HepG2 (cell line): Measurements from ENCODE around the gene BICRAL. TPM values are rescaled to one million over a fixed set of nuclear protein-coding genes. Genes with fewer than 3 reads are reported as not detected.
"Not testable (repeated sequence)": the region's sequence is repeated elsewhere in the genome, so short reads cannot be mapped to it uniquely, and the experiment has no call there.

Source experiments
- ATAC-seq: fragments of 200-7000 bp; cut with Tn5 transposase; 3 replicates; pipeline ENCODE4 v1.9.1; 2020; ENCODE audit warnings: mild to moderate bottlenecking, moderate library complexity
- BruUV-seq: library from RNA; stranded (reverse); fragments of 400-500 nt; replicated peaks from 2 replicates; lab custom pipeline; 2021; lab: Mats Ljungman, UMichigan
- CTCF ChIA-PET: fragments of 300-600 bp; formaldehyde crosslinking; extraction: SDS; loops from one replicate; lab custom pipeline; 2021; ENCODE audit warnings: low total read pairs, inconsistent platforms, low intra/inter-chr PET ratio; lab: Yijun Ruan, JAX
- POLR2A ChIA-PET: fragments of 350-600 bp; sonication (Branson Sonifier 250); formaldehyde crosslinking; loops from one replicate; lab custom pipeline; 2020; ENCODE audit warnings: antibody characterized with exemption, inconsistent platforms; lab: Yijun Ruan, JAX
- DNase-seq: peaks from one replicate; pipeline ENCODE4 v3.0.0-alpha.2; 2015; ENCODE audit warnings: low spot score
- FAIRE-seq: peaks from 3 replicates; lab custom pipeline; 2011; peaks lifted over from hg19 to GRCh38; lab: Jason Lieb, UNC
- H2AFZ ChIP-seq: one replicate; pipeline ENCODE4 v1.6.1; 2011; ENCODE audit warnings: low read length, inconsistent platforms
- H3K27ac ChIP-seq: fragments of 300-600 bp; 3 replicates; pipeline ENCODE4 v1.8.0; 2011; ENCODE audit warnings: mixed run types, mild to moderate bottlenecking, mixed read lengths, low read length, inconsistent platforms; ENCODE audit not compliant: insufficient read depth; ENCODE audit errors: extremely low read length
- H3K27me3 ChIP-seq, 2 experiments: fragments of 200-600 bp in 1 of 2; 2 replicates in 1 of 2; 3 replicates in 1 of 2; pipeline versions ENCODE4 v1.6.0 to v1.8.0; 2011; ENCODE audit warnings: low read length in 2 of 2, mild to moderate bottlenecking in 2 of 2, moderate library complexity in 2 of 2, inconsistent platforms in 1 of 2; ENCODE audit not compliant: insufficient read depth in 2 of 2, control insufficient read depth in 1 of 2
- H3K36me3 ChIP-seq, 2 experiments: fragments of 200-600 bp in 1 of 2; replicated peaks in 1 of 2; 2 replicates in 1 of 2; 3 replicates in 1 of 2; pipeline versions ENCODE4 v1.5.1 to v1.8.0; 2011; ENCODE audit warnings: low read length in 2 of 2, inconsistent platforms in 1 of 2; ENCODE audit not compliant: insufficient read depth in 2 of 2, control insufficient read depth in 1 of 2
- H3K4me1 ChIP-seq: 2 replicates; pipeline ENCODE4 v1.5.1; 2012; ENCODE audit warnings: low read length, inconsistent platforms; ENCODE audit not compliant: insufficient read depth
- H3K4me2 ChIP-seq: 2 replicates; pipeline ENCODE4 v1.6.0; 2011; ENCODE audit warnings: low read depth, low read length, inconsistent platforms
- H3K4me3 ChIP-seq, 3 experiments: fragments of 200-600 bp in 1 of 3; sonication (generic), shearing (Covaris generic) in 1 of 3; replicated peaks in 1 of 3; 2 replicates each; pipeline ENCODE4 v1.5.1; 2011 to 2016; ENCODE audit warnings: low read length in 3 of 3, inconsistent platforms in 2 of 3, low read depth in 2 of 3, mild to moderate bottlenecking in 2 of 3, control low read depth in 1 of 3, mixed read lengths in 1 of 3; ENCODE audit not compliant: insufficient read depth in 1 of 3
- H3K79me2 ChIP-seq: one replicate; pipeline ENCODE4 v1.6.1; 2011; ENCODE audit warnings: low read length, inconsistent platforms; ENCODE audit not compliant: insufficient read depth
- H3K9ac ChIP-seq: 2 replicates; pipeline ENCODE4 v1.6.0; 2011; ENCODE audit warnings: mild to moderate bottlenecking, low read depth, low read length, inconsistent platforms; ENCODE audit not compliant: insufficient read depth
- H3K9me3 ChIP-seq: 2 replicates; pipeline ENCODE4 v1.5.1; 2012; ENCODE audit warnings: mild to moderate bottlenecking, low read length
- H4K20me1 ChIP-seq: 2 replicates; pipeline ENCODE4 v1.6.0; 2011; ENCODE audit warnings: inconsistent platforms, mild to moderate bottlenecking, low read length, moderate library complexity; ENCODE audit not compliant: insufficient read depth
- CHD2 ChIP-seq: IDR thresholded peaks from 2 replicates; pipeline ENCODE4 v1.6.1; 2011; ENCODE audit warnings: low read depth, low read length, improper control_type of control experiment
- ELF3 ChIP-seq: IDR thresholded peaks from 2 replicates; pipeline ENCODE4 v1.6.1; 2016; ENCODE audit warnings: missing genetic modification reagents, missing compliant biosample characterization
- HDAC2 ChIP-seq: sonication (generic); formaldehyde crosslinking; IDR thresholded peaks from 2 replicates; pipeline ENCODE4 v1.4.0; 2020; ENCODE audit warnings: missing genetic modification reagents
- HNF1B ChIP-seq: sonication (generic); formaldehyde crosslinking; IDR thresholded peaks from 2 replicates; pipeline ENCODE4 v1.5.1; 2020; ENCODE audit warnings: mild to moderate bottlenecking, moderate library complexity, missing genetic modification reagents
- ISL2 ChIP-seq: sonication (generic); formaldehyde crosslinking; IDR thresholded peaks from 2 replicates; pipeline ENCODE4 v1.5.0; 2020; ENCODE audit warnings: missing genetic modification reagents
- MTERF4 ChIP-seq: sonication (generic); formaldehyde crosslinking; IDR thresholded peaks from 2 replicates; pipeline ENCODE4 v1.8.0; 2023; ENCODE audit warnings: mild to moderate bottlenecking, missing genetic modification reagents
- MXD3 ChIP-seq: IDR thresholded peaks from 2 replicates; pipeline ENCODE4 v1.6.1; 2016; ENCODE audit warnings: mild to moderate bottlenecking, missing biosample characterization, missing genetic modification reagents
- NONO ChIP-seq, 2 experiments: fragments of 450-650 bp in 1 of 2; sonication (generic) in 1 of 2; formaldehyde crosslinking in 1 of 2; IDR thresholded peaks in 1 of 2; conservative IDR thresholded peaks in 1 of 2; 2 replicates each; pipeline versions ENCODE4 v1.6.1 to v1.8.0; 2017 to 2022; ENCODE audit warnings: mild to moderate bottlenecking in 1 of 2, missing genetic modification reagents in 1 of 2, moderate library complexity in 1 of 2
- RAD51 ChIP-seq: fragments of 450-650 bp; IDR thresholded peaks from 2 replicates; pipeline ENCODE4 v1.6.1; 2016; ENCODE audit warnings: borderline replicate concordance
- SP2 ChIP-seq: sonication (generic); formaldehyde crosslinking; IDR thresholded peaks from 2 replicates; pipeline ENCODE4 v1.5.1; 2020; ENCODE audit warnings: mild to moderate bottlenecking, missing genetic modification reagents
- TBX3 ChIP-seq: fragments of 450-650 bp; IDR thresholded peaks from 2 replicates; pipeline ENCODE4 v1.6.1; 2017; ENCODE audit warnings: antibody characterized with exemption, mild to moderate bottlenecking, inconsistent platforms, borderline replicate concordance
- ZNF552 ChIP-seq: sonication (generic); formaldehyde crosslinking; IDR thresholded peaks from 2 replicates; pipeline ENCODE4 v1.9.0; 2022; ENCODE audit warnings: missing genetic modification reagents, mild to moderate bottlenecking, borderline replicate concordance
- ZNF572 ChIP-seq: sonication (generic); formaldehyde crosslinking; IDR thresholded peaks from 2 replicates; pipeline ENCODE4 v1.5.1; 2020; ENCODE audit warnings: mild to moderate bottlenecking, missing genetic modification reagents
- ZNF589 ChIP-seq: sonication (generic); formaldehyde crosslinking; conservative IDR thresholded peaks from 2 replicates; pipeline ENCODE4 v1.8.0; 2022; ENCODE audit warnings: mild to moderate bottlenecking, moderate library complexity, missing genetic modification reagents
- ZNF691 ChIP-seq: sonication (generic); formaldehyde crosslinking; IDR thresholded peaks from 2 replicates; pipeline ENCODE4 v1.4.0; 2020; ENCODE audit warnings: missing genetic modification reagents, low read depth, mild to moderate bottlenecking, borderline replicate concordance
- ZSCAN20 ChIP-seq: sonication (generic); formaldehyde crosslinking; IDR thresholded peaks from 2 replicates; pipeline ENCODE4 v1.4.0; 2020; ENCODE audit warnings: missing genetic modification reagents, mild to moderate bottlenecking, borderline replicate concordance
- WGBS: methylation state at CpG from one replicate; pipeline ENCODE4 v1.1.6; 2017; ENCODE audit warnings: low lambda C conversion rate; 5-methylcytosine and 5-hydroxymethylcytosine counted together
- in situ Hi-C: cut with HindIII; loops from 2 replicates; pipeline ENCODE4 v1.10.0; 2017; ENCODE audit warnings: low pct_unique_long_range_greater_than_20kb; ENCODE audit not compliant: extremely low pct_ligation_motif_present
- intact Hi-C: fragments of 100-400 bp; cut with micrococcal nuclease; formaldehyde crosslinking; loops from one replicate; pipeline ENCODE4 v1.10.0; 2022; ENCODE audit not compliant: unreplicated experiment
- polyA plus RNA-seq, 8 experiments: library from polyadenylated mRNA; depleted of rRNA in 3 of 8; stranded (reverse) in 7 of 8; unstranded in 1 of 8; fragments of >200 nt; fragmentation: Illumina TruSeq in 4 of 8; extraction: Trizol in 4 of 8; gene quantifications; 2 replicates each; pipeline versions ENCODE4 v1.2.1 to v1.2.3, GENCODE V29; 2011 to 2016; ENCODE audit warnings: low read depth in 4 of 8, missing spikeins in 1 of 8, mixed read lengths in 1 of 8; ENCODE audit not compliant: insufficient read depth in 1 of 8
- total RNA-seq, 5 experiments: library from RNA; depleted of rRNA; stranded (reverse); fragments of >200 nt; fragmentation: Illumina TruSeq; extraction: Trizol; gene quantifications; 2 replicates each; pipeline ENCODE4 v1.2.3, GENCODE V29; 2016; ENCODE audit warnings: low read depth in 1 of 5

BICRAL gene
- total and polyA plus RNA-seq, 2 of the 13 experiments (the other 11 are each of a cell fraction or from before 2014, with no cell fraction given): 5.0 to 13.5 TPM

GRCh38 chr6:42774201-42774600 is 7.7 kb upstream of the BICRAL start:
- H3K36me3 ChIP-seq: no peaks in the 10 kb centered on the region

GRCh38 chr6:42774821-42775487 is 6.9 kb upstream of the BICRAL start:
- FAIRE-seq, intact Hi-C loops, CTCF ChIA-PET, DNase-seq, ATAC-seq, H3K36me3 ChIP-seq, in situ Hi-C loops, H3K4me3 ChIP-seq, H3K9ac ChIP-seq, H4K20me1 ChIP-seq, H3K79me2 ChIP-seq, H2AFZ ChIP-seq, H3K27ac ChIP-seq, H3K9me3 ChIP-seq, BruUV-seq, H3K4me2 ChIP-seq, H3K27me3 ChIP-seq, POLR2A ChIA-PET: not testable (repeated sequence)
- H3K4me1 ChIP-seq: peaks cover 31% of the 10 kb centered on the region
- 97% methylated on average over 10 of the region's 10 CpGs for WGBS

More at GRCh38 chr6:42774201-42774600, 7.7 kb upstream of the BICRAL start:
- peaks cover 24% of the 10 kb centered on the region for H3K4me1 ChIP-seq
- no peaks in the 10 kb centered on the region for H3K9me3 ChIP-seq
- no peak overlapping the region for H3K4me2 ChIP-seq
- no TSS peak for BruUV-seq
- no peaks in the 10 kb centered on the region for H3K79me2 ChIP-seq
- intact Hi-C loops (no loop called here), in situ Hi-C loops (no loop called here)
- no peak overlapping the region for H3K27ac ChIP-seq
- ATAC-seq (no peak), DNase-seq (no peak)
- H3K27me3 ChIP-seq: no peaks in the 10 kb centered on the region
- H3K4me3 ChIP-seq: no peak overlapping the region
- WGBS: 97% methylated on average over 4 of the region's 4 CpGs
- no peak for TF ChIP-seq ZNF589
- no peak for TF ChIP-seq HDAC2 (CRISPR knock-in tag)
- no peak for TF ChIP-seq MTERF4 (CRISPR knock-in tag)
- TF ChIP-seq NONO (IDR thresholded peaks at IDR 0.05): no peak
- no peak for TF ChIP-seq NONO (CRISPR knock-in tag; conservative IDR thresholded peaks at IDR 0.05)
- no peak for TF ChIP-seq HNF1B
- no peak for TF ChIP-seq ZNF691 (CRISPR knock-in tag)
- no peak for TF ChIP-seq ZNF572 (CRISPR knock-in tag)
- TF ChIP-seq SP2 (CRISPR knock-in tag): no peak
- no peak for TF ChIP-seq MXD3 (CRISPR knock-in tag)
- TF ChIP-seq CHD2: no peak
- no peak for TF ChIP-seq ZSCAN20 (CRISPR knock-in tag)
- no peak for TF ChIP-seq ELF3
- no peak for TF ChIP-seq ZNF552 (CRISPR knock-in tag)
- TF ChIP-seq RAD51: no peak
- TF ChIP-seq TBX3: no peak
- TF ChIP-seq ISL2 (CRISPR knock-in tag): no peak
- TF ChIP-seq, all 625 proteins: peak for 0
- FAIRE-seq: peak; percentile 36
- Histone ChIP-seq H2AFZ (no peak overlapping the region), H3K9ac (no peak overlapping the region), H4K20me1 (no peaks in the 10 kb centered on the region)
- ChIA-PET CTCF (no interaction called here), POLR2A (interaction anchor here (1.1 kb wide), 1 partner anchor 8 kb away, joined by 3 read pairs; the partner anchor contains the start of gene BICRAL)
